Stimulated activated CD4-positive, alpha-beta T cell treated with anti-CD3 and anti-CD28 coated beads, Interleukin-4, amount 100 ng/mL, for 1 hour (primary cell): ENCODE results near the gene OXLD1.

ENCODE experiments used
- DNase-seq: peaks from one replicate; pipeline ENCODE4 v3.0.0-alpha.2; 2020

Gene OXLD1

GRCh38 chr17:81701288-81702071, 35.1 kb upstream of the OXLD1 start:
- DNase-seq: no peak

- DNase-seq: no peak
Measured at GRCh38 chr17:81700353-81701287, 34.2 kb upstream of the OXLD1 start.

GRCh38 chr17:81697261-81698044, 31.0 kb upstream of the OXLD1 start:
- no peak for DNase-seq

- DNase-seq: no peak
Measured at GRCh38 chr17:81696218-81696941, 30.0 kb upstream of the OXLD1 start.

- DNase-seq: no peak
Measured at GRCh38 chr17:81695801-81696200, 29.4 kb upstream of the OXLD1 start.

- no peak for DNase-seq
Measured at GRCh38 chr17:81695211-81695610, 28.8 kb upstream of the OXLD1 start.

GRCh38 chr17:81694810-81695209, 28.4 kb upstream of the OXLD1 start:
- no peak for DNase-seq

GRCh38 chr17:81693509-81694210, 27.3 kb upstream of the OXLD1 start:
- no peak for DNase-seq

- no peak for DNase-seq
Measured at GRCh38 chr17:81691608-81692007, 25.2 kb upstream of the OXLD1 start.

- DNase-seq: no peak
Measured at GRCh38 chr17:81691196-81691595, 24.8 kb upstream of the OXLD1 start.

- no peak for DNase-seq
Measured at GRCh38 chr17:81690549-81690948, 24.1 kb upstream of the OXLD1 start.

- DNase-seq: no peak
Measured at GRCh38 chr17:81690066-81690465, 23.7 kb upstream of the OXLD1 start.

GRCh38 chr17:81688616-81689015, 22.2 kb upstream of the OXLD1 start:
- DNase-seq: no peak

GRCh38 chr17:81687770-81688541, 21.6 kb upstream of the OXLD1 start:
- no peak for DNase-seq

- DNase-seq: no peak
Measured at GRCh38 chr17:81686614-81687013, 20.2 kb upstream of the OXLD1 start.

GRCh38 chr17:81685108-81685507, 18.7 kb upstream of the OXLD1 start:
- DNase-seq: peak; percentile 64

GRCh38 chr17:81684442-81684911, 18.1 kb upstream of the OXLD1 start:
- no peak for DNase-seq

GRCh38 chr17:81683584-81684441, 17.4 kb upstream of the OXLD1 start, which contains the start of the genes ARL16 and HGS:
TSS of gene ARL16 (minus strand) at chr17:81683797. CDS start at chr17:81683753, 44 bp downstream.
TSS of gene HGS (plus strand) at chr17:81684011. CDS start at chr17:81684067, 56 bp downstream.
- peak; percentile 96 for DNase-seq

- DNase-seq: no peak
Measured at GRCh38 chr17:81683208-81683583, 16.8 kb upstream of the OXLD1 start.
